ENCODE results near the gene DCTD.

- peak; percentile 39 to 61 for TF ChIP-seq CTCF (conservative IDR thresholded peaks at IDR 0.05 in 1 of 2, IDR thresholded peaks at IDR 0.05 in 1 of 2; ENCODE audit: low read depth in 1 of 2, low read length in 2 of 2)
- no peak for TF ChIP-seq EZH2 (IDR thresholded peaks at IDR 0.05; ENCODE audit: low read length, missing control alignments)
These were observed 8.1 kb upstream of the DCTD start for GRCh38 chr4:182925298-182925757.

All from fibroblast of lung (primary cell).